Measurements from ENCODE around the gene FHOD1. TPM values are rescaled to one million over a fixed set of nuclear protein-coding genes. Genes with fewer than 3 reads are reported as not detected.

Gene FHOD1
- total RNA-seq, 2 experiments from 2014 or later: 16.5 to 55.0 TPM

DNA sequence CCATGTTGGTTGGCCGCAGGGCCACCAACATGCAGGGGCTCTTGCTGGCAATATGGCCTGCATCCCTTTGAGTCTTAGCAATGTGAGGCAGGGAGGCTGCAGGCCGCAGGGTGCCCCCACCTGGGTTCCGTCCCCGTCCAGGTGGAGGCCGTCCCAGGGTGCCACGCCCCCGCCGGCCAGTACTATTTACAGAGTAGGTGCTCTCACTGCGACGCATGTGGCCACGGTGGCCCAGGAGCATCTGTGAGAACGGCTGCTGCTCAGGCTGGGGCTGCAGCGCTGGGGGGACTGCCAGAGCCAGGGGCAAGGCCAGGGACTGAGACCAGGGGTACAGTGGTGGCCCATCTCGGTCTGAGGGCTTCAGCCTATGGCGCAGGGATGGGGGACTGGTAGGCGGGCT lies 67.1 kb downstream of the FHOD1 start:
- H2AFZ ChIP-seq (ENCODE audit: low read length): no peak overlapping the region
- no peaks in the 10 kb centered on the region for H4K20me1 ChIP-seq (ENCODE audit: insufficient read depth, low read length)
- no peaks in the 10 kb centered on the region for H3K9me3 ChIP-seq (ENCODE audit: low read length)
- DNase-seq (ENCODE audit: low spot score): no peak
- no peaks in the 10 kb centered on the region for H3K79me2 ChIP-seq (ENCODE audit: insufficient read depth, low read depth, low read length)
- ChIA-PET CTCF (ENCODE audit: unreplicated experiment) (no interaction called here), POLR2A (no interaction called here)
- intact Hi-C loops (cut with micrococcal nuclease; ENCODE audit: unreplicated experiment): loop anchor here (10.0 kb wide), 1 partner anchor 165 kb away; no protein-coding TSS in a partner anchor
- H3K4me2 ChIP-seq (ENCODE audit: low read length): no peak overlapping the region
- H3K4me1 ChIP-seq (ENCODE audit: insufficient read depth, low read length, poor library complexity, severe bottlenecking): peaks cover 22% of the 10 kb centered on the region
- H3K4me3 ChIP-seq (ENCODE audit: low read depth, low read length, poor library complexity, severe bottlenecking): no peak overlapping the region
- no peak overlapping the region for H3K27ac ChIP-seq (ENCODE audit: low read depth, low read length, poor library complexity, severe bottlenecking)
- BruUV-seq (replicated peaks): no TSS peak
- H3K9me2 ChIP-seq (ENCODE audit: insufficient read depth, low read length): no peaks in the 10 kb centered on the region
- H3K36me3 ChIP-seq (ENCODE audit: insufficient read depth, low read length): no peaks in the 10 kb centered on the region
- TF ChIP-seq EZH2phosphoT487 (IDR thresholded peaks at IDR 0.05; ENCODE audit: borderline replicate concordance, low read depth, low read length): no peak
- TF ChIP-seq, protein P1, sequence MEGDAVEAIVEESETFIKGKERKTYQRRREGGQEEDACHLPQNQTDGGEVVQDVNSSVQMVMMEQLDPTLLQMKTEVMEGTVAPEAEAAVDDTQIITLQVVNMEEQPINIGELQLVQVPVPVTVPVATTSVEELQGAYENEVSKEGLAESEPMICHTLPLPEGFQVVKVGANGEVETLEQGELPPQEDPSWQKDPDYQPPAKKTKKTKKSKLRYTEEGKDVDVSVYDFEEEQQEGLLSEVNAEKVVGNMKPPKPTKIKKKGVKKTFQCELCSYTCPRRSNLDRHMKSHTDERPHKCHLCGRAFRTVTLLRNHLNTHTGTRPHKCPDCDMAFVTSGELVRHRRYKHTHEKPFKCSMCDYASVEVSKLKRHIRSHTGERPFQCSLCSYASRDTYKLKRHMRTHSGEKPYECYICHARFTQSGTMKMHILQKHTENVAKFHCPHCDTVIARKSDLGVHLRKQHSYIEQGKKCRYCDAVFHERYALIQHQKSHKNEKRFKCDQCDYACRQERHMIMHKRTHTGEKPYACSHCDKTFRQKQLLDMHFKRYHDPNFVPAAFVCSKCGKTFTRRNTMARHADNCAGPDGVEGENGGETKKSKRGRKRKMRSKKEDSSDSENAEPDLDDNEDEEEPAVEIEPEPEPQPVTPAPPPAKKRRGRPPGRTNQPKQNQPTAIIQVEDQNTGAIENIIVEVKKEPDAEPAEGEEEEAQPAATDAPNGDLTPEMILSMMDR (conservative IDR thresholded peaks at IDR 0.05; ENCODE audit: low read length): no peak

DNA sequence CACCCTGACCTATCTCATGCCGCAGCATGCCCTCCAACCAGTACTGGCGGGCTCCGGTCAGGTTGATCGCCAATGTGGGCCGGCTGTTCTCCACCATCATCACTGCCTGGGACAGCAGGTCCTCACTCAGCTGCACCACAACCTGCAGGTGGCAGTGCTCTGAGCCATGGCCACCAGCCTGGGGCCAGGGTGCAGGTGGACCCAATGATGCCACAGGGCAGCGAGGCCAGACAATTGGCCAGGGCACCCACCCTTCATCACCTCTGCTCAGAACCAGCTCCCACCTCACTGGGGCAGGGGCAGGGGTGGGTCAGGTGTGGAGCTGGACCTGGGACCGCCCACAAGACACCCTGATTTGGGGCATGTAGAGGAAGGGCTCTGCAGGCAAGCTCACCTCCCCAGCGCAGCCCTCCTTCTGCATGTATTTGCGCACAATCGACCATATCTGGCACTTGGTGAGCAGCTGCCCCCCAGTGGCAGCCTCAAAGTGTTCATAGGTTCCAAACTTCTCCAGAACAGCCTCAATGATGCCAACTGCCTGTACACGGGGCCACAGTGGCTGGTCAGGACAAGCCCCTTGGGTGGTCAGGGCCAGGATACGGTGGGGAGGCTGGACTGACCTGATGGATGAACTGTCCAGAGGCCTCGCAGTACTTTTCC lies 67.7 kb downstream of the FHOD1 start:
- no TSS peak for BruUV-seq (replicated peaks)

More for the DNA sequence above, 67.7 kb downstream of the FHOD1 start:
- Histone ChIP-seq H2AFZ (ENCODE audit: low read length) (no peak overlapping the region), H3K4me2 (ENCODE audit: low read length) (no peak overlapping the region), H3K4me3 (ENCODE audit: low read depth, low read length, poor library complexity, severe bottlenecking) (no peak overlapping the region), H3K79me2 (ENCODE audit: insufficient read depth, low read depth, low read length) (no peaks in the 10 kb centered on the region), H3K9me2 (ENCODE audit: insufficient read depth, low read length) (no peaks in the 10 kb centered on the region), H3K9me3 (ENCODE audit: low read length) (no peaks in the 10 kb centered on the region), H4K20me1 (ENCODE audit: insufficient read depth, low read length) (no peaks in the 10 kb centered on the region), H3K4me1 (ENCODE audit: insufficient read depth, low read length, poor library complexity, severe bottlenecking) (peaks cover 25% of the 10 kb centered on the region), H3K36me3 (ENCODE audit: insufficient read depth, low read length) (no peaks in the 10 kb centered on the region), H3K27ac (ENCODE audit: low read depth, low read length, poor library complexity, severe bottlenecking) (no peak overlapping the region)
- intact Hi-C loops (cut with micrococcal nuclease; ENCODE audit: unreplicated experiment): loop anchor here (10.0 kb wide), 1 partner anchor 165 kb away; no protein-coding TSS in a partner anchor
- CTCF ChIA-PET (ENCODE audit: unreplicated experiment): no interaction called here
- POLR2A ChIA-PET: no interaction called here
- TF ChIP-seq, protein P1 (conservative IDR thresholded peaks at IDR 0.05; ENCODE audit: low read length): peak; percentile 69
- no peak for TF ChIP-seq EZH2phosphoT487 (IDR thresholded peaks at IDR 0.05; ENCODE audit: borderline replicate concordance, low read depth, low read length)
- peak; percentile 52 for DNase-seq (ENCODE audit: low spot score)

Small RNA genes lying within 50 kb of the gene (microRNA-seq; reads per million reads assigned to microRNA genes)
- gene MIR328 (ENCODE audit: borderline replicate concordance): 89.4 reads per million, percentile 56 among the genes with 10 or more reads in this experiment

Small RNA genes lying within 50 kb of the gene (small RNA-seq; reads per million reads assigned to genes)
- gene MIR328: not detected

Other genes with a start within 250 kb of the FHOD1 start
- 93.5 and 187 TPM in 2 replicates for gene CBFB, start 218.3 kb downstream of the FHOD1 start, total RNA-seq (2014; rRNA removed; shearing (Covaris generic))
- 151 and 154 TPM in 2 replicates for gene CBFB, start 218.3 kb downstream of the FHOD1 start, total RNA-seq (2022)
- gene PHAF1, start 137.5 kb downstream of the FHOD1 start, total RNA-seq (2014; rRNA removed; shearing (Covaris generic)): 12.6 and 16.8 TPM in 2 replicates
- 11.8 and 13.9 TPM in 2 replicates for gene PHAF1, start 137.5 kb downstream of the FHOD1 start, total RNA-seq (2022)
- 1.1 and 2.7 TPM in 2 replicates for gene B3GNT9, start 96.5 kb downstream of the FHOD1 start, total RNA-seq (2014; rRNA removed; shearing (Covaris generic))
- gene B3GNT9, start 96.5 kb downstream of the FHOD1 start, total RNA-seq (2022): 2.7 TPM in 2 replicates
- gene TRADD, start 87.6 kb downstream of the FHOD1 start, total RNA-seq (2014; rRNA removed; shearing (Covaris generic)): 11.3 and 11.6 TPM in 2 replicates
- 15.4 and 16.7 TPM in 2 replicates for gene TRADD, start 87.6 kb downstream of the FHOD1 start, total RNA-seq (2022)
- gene FBXL8, start 87.5 kb downstream of the FHOD1 start, total RNA-seq (2014; rRNA removed; shearing (Covaris generic)): 5.8 and 7.3 TPM in 2 replicates
- 10.4 and 12.2 TPM in 2 replicates for gene FBXL8, start 87.5 kb downstream of the FHOD1 start, total RNA-seq (2022)
- gene HSF4, start 82.7 kb downstream of the FHOD1 start, total RNA-seq (2014; rRNA removed; shearing (Covaris generic)): 8.1 and 12.8 TPM in 2 replicates
- gene HSF4, start 82.7 kb downstream of the FHOD1 start, total RNA-seq (2022): 16.2 and 17.0 TPM in 2 replicates
- gene NOL3, start 76.9 kb downstream of the FHOD1 start, total RNA-seq (2014; rRNA removed; shearing (Covaris generic)): 1.1 and 2.2 TPM in 2 replicates
- 4.1 and 4.4 TPM in 2 replicates for gene NOL3, start 76.9 kb downstream of the FHOD1 start, total RNA-seq (2022)
- gene MATCAP1, start 63.5 kb downstream of the FHOD1 start, total RNA-seq (2014; rRNA removed; shearing (Covaris generic)): 18.0 and 22.9 TPM in 2 replicates
- 39.6 and 42.3 TPM in 2 replicates for gene MATCAP1, start 63.5 kb downstream of the FHOD1 start, total RNA-seq (2022)
- not detected in 2 replicates for gene EXOC3L1, start 57.3 kb downstream of the FHOD1 start, total RNA-seq (2014; rRNA removed; shearing (Covaris generic))
- gene EXOC3L1, start 57.3 kb downstream of the FHOD1 start, total RNA-seq (2022): not detected in 2 replicates
- gene E2F4, start 55.3 kb downstream of the FHOD1 start, total RNA-seq (2014; rRNA removed; shearing (Covaris generic)): 139 and 157 TPM in 2 replicates
- 108 and 124 TPM in 2 replicates for gene E2F4, start 55.3 kb downstream of the FHOD1 start, total RNA-seq (2022)
- 7.7 and 7.8 TPM in 2 replicates for gene ELMO3, start 48.4 kb downstream of the FHOD1 start, total RNA-seq (2014; rRNA removed; shearing (Covaris generic))
- gene ELMO3, start 48.4 kb downstream of the FHOD1 start, total RNA-seq (2022): 7.6 and 9.0 TPM in 2 replicates
- 19.9 and 36.7 TPM in 2 replicates for gene TMEM208, start 20.4 kb downstream of the FHOD1 start, total RNA-seq (2014; rRNA removed; shearing (Covaris generic))
- gene TMEM208, start 20.4 kb downstream of the FHOD1 start, total RNA-seq (2022): 22.5 and 26.4 TPM in 2 replicates
- 0.36 and 2.7 TPM in 2 replicates for gene SLC9A5, start 1.5 kb upstream of the FHOD1 start, total RNA-seq (2014; rRNA removed; shearing (Covaris generic))
- 3.6 and 4.2 TPM in 2 replicates for gene SLC9A5, start 1.5 kb upstream of the FHOD1 start, total RNA-seq (2022)
- not detected in 2 replicates for gene PLEKHG4, start 32.1 kb upstream of the FHOD1 start, total RNA-seq (2014; rRNA removed; shearing (Covaris generic))
- 0.51 and 1.3 TPM in 2 replicates for gene PLEKHG4, start 32.1 kb upstream of the FHOD1 start, total RNA-seq (2022)
- gene KCTD19, start 79.3 kb upstream of the FHOD1 start, total RNA-seq (2014; rRNA removed; shearing (Covaris generic)): not detected in 2 replicates
- gene KCTD19, start 79.3 kb upstream of the FHOD1 start, total RNA-seq (2022): 0.17 and 1.4 TPM in 2 replicates
- not detected in 2 replicates for gene LRRC36, start 79.3 kb upstream of the FHOD1 start, total RNA-seq (2014; rRNA removed; shearing (Covaris generic))
- not detected in 2 replicates for gene LRRC36, start 79.3 kb upstream of the FHOD1 start, total RNA-seq (2022)
- gene TPPP3, start 146.0 kb upstream of the FHOD1 start, total RNA-seq (2014; rRNA removed; shearing (Covaris generic)): not detected in 2 replicates
- not detected in 2 replicates for gene TPPP3, start 146.0 kb upstream of the FHOD1 start, total RNA-seq (2022)
- not detected in 2 replicates for gene ZDHHC1, start 169.0 kb upstream of the FHOD1 start, total RNA-seq (2014; rRNA removed; shearing (Covaris generic))
- gene ZDHHC1, start 169.0 kb upstream of the FHOD1 start, total RNA-seq (2022): not detected in 2 replicates
- not detected in 2 replicates for gene HSD11B2, start 183.6 kb upstream of the FHOD1 start, total RNA-seq (2014; rRNA removed; shearing (Covaris generic))
- gene HSD11B2, start 183.6 kb upstream of the FHOD1 start, total RNA-seq (2022): not detected in 2 replicates
- gene ATP6V0D1, start 233.7 kb upstream of the FHOD1 start, total RNA-seq (2014; rRNA removed; shearing (Covaris generic)): 13.5 and 24.4 TPM in 2 replicates
- gene ATP6V0D1, start 233.7 kb upstream of the FHOD1 start, total RNA-seq (2022): 34.0 and 38.0 TPM in 2 replicates
- not detected in 2 replicates for gene AGRP, start 236.1 kb upstream of the FHOD1 start, total RNA-seq (2014; rRNA removed; shearing (Covaris generic))
- 0.52 TPM in 1 of 2 replicates, not detected in the other for gene AGRP, start 236.1 kb upstream of the FHOD1 start, total RNA-seq (2022)

All from OCI-LY7 (cell line).